ENCODE results near the gene GC. TPM values are rescaled to one million over a fixed set of nuclear protein-coding genes. Genes with fewer than 3 reads are reported as not detected.
"Not testable (repeated sequence)": the region's sequence is repeated elsewhere in the genome, so short reads cannot be mapped to it uniquely, and the experiment has no call there.

The GC gene
- total RNA-seq, 2 donors from 2014 or later: 16.2 to 34.8 TPM

GRCh38 chr4:71749008-71749594 lies 34.8 kb downstream of the GC start:
- Histone ChIP-seq H3K9me3 (no peaks in the 10 kb centered on the region), H3K27me3 (no peaks in the 10 kb centered on the region), H3K27ac (no peak overlapping the region), H3K4me1 (no peaks in the 10 kb centered on the region), H3K4me3 (no peak overlapping the region), H3K36me3 (replicated peaks in 1 of 2; ENCODE audit: insufficient read depth in 1 of 2, low read depth in 2 of 2) (no peaks in the 10 kb centered on the region)
- 75 to 81% methylated on average over 4 of the region's 4 CpGs for WGBS, 2 donors
- intact Hi-C loops (cut with DNase I): no loop called here
- ATAC-seq (no peak), DNase-seq (no peak)
- TF ChIP-seq, protein P1, sequence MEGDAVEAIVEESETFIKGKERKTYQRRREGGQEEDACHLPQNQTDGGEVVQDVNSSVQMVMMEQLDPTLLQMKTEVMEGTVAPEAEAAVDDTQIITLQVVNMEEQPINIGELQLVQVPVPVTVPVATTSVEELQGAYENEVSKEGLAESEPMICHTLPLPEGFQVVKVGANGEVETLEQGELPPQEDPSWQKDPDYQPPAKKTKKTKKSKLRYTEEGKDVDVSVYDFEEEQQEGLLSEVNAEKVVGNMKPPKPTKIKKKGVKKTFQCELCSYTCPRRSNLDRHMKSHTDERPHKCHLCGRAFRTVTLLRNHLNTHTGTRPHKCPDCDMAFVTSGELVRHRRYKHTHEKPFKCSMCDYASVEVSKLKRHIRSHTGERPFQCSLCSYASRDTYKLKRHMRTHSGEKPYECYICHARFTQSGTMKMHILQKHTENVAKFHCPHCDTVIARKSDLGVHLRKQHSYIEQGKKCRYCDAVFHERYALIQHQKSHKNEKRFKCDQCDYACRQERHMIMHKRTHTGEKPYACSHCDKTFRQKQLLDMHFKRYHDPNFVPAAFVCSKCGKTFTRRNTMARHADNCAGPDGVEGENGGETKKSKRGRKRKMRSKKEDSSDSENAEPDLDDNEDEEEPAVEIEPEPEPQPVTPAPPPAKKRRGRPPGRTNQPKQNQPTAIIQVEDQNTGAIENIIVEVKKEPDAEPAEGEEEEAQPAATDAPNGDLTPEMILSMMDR (IDR thresholded peaks at IDR 0.05): no peak
- no peak for TF ChIP-seq POLR2A (IDR thresholded peaks at IDR 0.05)

DNA sequence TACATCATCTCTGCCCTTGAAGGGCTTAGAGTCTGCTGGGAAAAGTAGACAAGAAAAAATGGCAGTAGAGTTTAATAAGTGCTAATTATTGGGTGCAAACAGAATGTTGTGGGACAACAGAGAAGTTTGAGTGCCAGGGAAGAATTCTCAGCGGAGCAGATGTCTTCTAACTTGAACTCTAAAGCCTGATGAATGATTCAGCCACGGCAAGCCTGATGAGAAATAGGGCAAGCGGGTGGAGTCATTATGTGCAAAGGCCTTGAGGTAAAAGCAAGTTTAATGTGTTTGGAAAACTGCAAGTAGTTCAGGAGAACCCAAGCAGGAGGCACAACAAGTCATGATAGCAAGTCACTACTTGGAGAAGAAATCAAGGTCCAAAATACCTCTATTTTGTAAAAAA lies 37.5 kb downstream of the GC start:
- no peak for ATAC-seq
- 54 to 62% methylated on average over 3 of the region's 3 CpGs for WGBS, 2 donors
- Histone ChIP-seq H3K27ac (no peak overlapping the region), H3K27me3 (no peaks in the 10 kb centered on the region), H3K4me3 (no peak overlapping the region), H3K9me3 (no peaks in the 10 kb centered on the region), H3K36me3 (replicated peaks in 1 of 2; ENCODE audit: insufficient read depth in 1 of 2, low read depth in 2 of 2) (no peaks in the 10 kb centered on the region), H3K4me1 (no peaks in the 10 kb centered on the region)
- TF ChIP-seq, protein P1 (IDR thresholded peaks at IDR 0.05): no peak
- no peak for TF ChIP-seq POLR2A (IDR thresholded peaks at IDR 0.05)
- intact Hi-C loops (cut with DNase I): no loop called here
- DNase-seq: no peak

GRCh38 chr4:71738782-71739181 lies 45.1 kb downstream of the GC start:
- H3K27ac ChIP-seq; DNase-seq; intact Hi-C loops (cut with DNase I); H3K27me3 ChIP-seq; H3K36me3 ChIP-seq (replicated peaks in 1 of 2; ENCODE audit: insufficient read depth in 1 of 2, low read depth in 2 of 2); H3K4me1 ChIP-seq; H3K9me3 ChIP-seq; H3K4me3 ChIP-seq; ATAC-seq: not testable (repeated sequence)
- 91 to 97% methylated on average over 2 of the region's 2 CpGs for WGBS, 2 donors

DNA sequence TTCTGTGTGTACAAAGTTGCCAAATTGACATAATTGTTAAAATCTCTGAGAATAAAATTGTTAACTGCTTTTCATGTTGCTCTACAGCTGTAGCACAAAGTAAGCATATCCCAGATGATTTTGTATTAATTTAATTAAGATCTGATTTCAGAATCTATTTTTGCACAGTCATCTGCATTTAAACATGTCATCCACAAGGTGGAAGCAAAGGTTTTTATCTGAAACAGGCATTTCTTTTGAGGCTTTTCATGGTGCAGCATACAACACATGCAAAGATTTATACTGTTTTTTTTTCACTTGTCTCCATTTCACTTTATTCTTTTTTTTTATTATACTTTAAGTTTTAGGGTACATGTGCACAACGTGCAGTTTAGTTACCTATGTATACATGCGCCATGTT lies 51.2 kb downstream of the GC start:
- TF ChIP-seq, protein P1 (IDR thresholded peaks at IDR 0.05): peak in 5 of 7 experiments; percentile 49 to 58 (median 54)
- no peak for TF ChIP-seq POLR2A (IDR thresholded peaks at IDR 0.05)
- Histone ChIP-seq H3K4me3 (no peak overlapping the region), H3K27ac (no peak overlapping the region), H3K9me3 (no peaks in the 10 kb centered on the region), H3K36me3 (replicated peaks in 1 of 2; ENCODE audit: insufficient read depth in 1 of 2, low read depth in 2 of 2) (no peaks in the 10 kb centered on the region), H3K27me3 (no peaks in the 10 kb centered on the region), H3K4me1 (no peaks in the 10 kb centered on the region)
- no peak for ATAC-seq
- intact Hi-C loops (cut with DNase I): no loop called here
- DNase-seq: no peak
- WGBS, 2 donors: 66 to 77% methylated on average over 2 of the region's 2 CpGs

DNA sequence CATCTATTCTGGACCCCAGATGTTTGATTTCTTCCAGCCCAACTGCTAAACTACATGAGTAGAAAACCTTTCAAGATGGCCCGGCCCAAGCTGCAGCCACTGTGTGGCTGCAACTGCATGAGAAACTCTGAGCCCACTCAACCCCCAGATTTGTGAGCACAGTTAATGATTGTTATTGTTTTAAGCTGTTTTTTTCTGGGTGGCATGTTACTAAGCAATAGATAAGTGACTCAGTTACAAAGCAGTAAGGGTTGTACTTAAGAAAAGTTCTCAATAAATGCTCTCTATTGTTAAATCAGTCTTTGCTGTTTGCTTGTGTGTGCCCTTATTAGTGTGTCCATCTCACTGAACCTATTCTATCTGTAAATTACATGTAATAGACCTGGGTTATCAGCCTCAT lies 51.8 kb downstream of the GC start:
- no peak for TF ChIP-seq POLR2A (IDR thresholded peaks at IDR 0.05)
- TF ChIP-seq, protein P1 (IDR thresholded peaks at IDR 0.05): no peak
- no peak overlapping the region for H3K27ac ChIP-seq
- intact Hi-C loops (cut with DNase I): no loop called here
- H3K9me3 ChIP-seq: no peaks in the 10 kb centered on the region
- no peak for ATAC-seq
- no peak for DNase-seq
- no peaks in the 10 kb centered on the region for H3K27me3 ChIP-seq
- WGBS, 2 donors: 92 to 100% methylated on average over 1 of the region's 1 CpG
- no peaks in the 10 kb centered on the region for H3K4me1 ChIP-seq
- H3K36me3 ChIP-seq (replicated peaks in 1 of 2; ENCODE audit: insufficient read depth in 1 of 2, low read depth in 2 of 2): no peaks in the 10 kb centered on the region
- no peak overlapping the region for H3K4me3 ChIP-seq
